SH-SY5Y (cell line): ENCODE data around the gene DDHD1.

Experiments
- GATA2 ChIP-seq: IDR thresholded peaks from 2 replicates; pipeline ENCODE4 v1.6.1; 2011; ENCODE audit warnings: mild to moderate bottlenecking, low read depth, low read length
- GATA3 ChIP-seq: IDR thresholded peaks from 2 replicates; pipeline ENCODE4 v1.6.1; 2011; ENCODE audit warnings: low read depth, mild to moderate bottlenecking, low read length, moderate library complexity

The DDHD1 gene

GRCh38 chr14:53010193-53011040 is 142.7 kb downstream of the DDHD1 start:
- TF ChIP-seq GATA2: no peak

GRCh38 chr14:53006931-53007562 is 146.1 kb downstream of the DDHD1 start:
- TF ChIP-seq GATA3 (no peak), GATA2 (no peak)

GRCh38 chr14:53004976-53005375 is 148.1 kb downstream of the DDHD1 start:
- no peak for TF ChIP-seq GATA3
- no peak for TF ChIP-seq GATA2

- TF ChIP-seq GATA3: no peak
- TF ChIP-seq GATA2: no peak
Measured at GRCh38 chr14:53003776-53004175, 149.3 kb downstream of the DDHD1 start.

- TF ChIP-seq GATA3 (no peak), GATA2 (no peak)
Measured at GRCh38 chr14:53002576-53002975, 150.5 kb downstream of the DDHD1 start.

GRCh38 chr14:53001787-53002378 is 151.2 kb downstream of the DDHD1 start:
- TF ChIP-seq GATA2: no peak
- no peak for TF ChIP-seq GATA3

- TF ChIP-seq GATA3 (no peak), GATA2 (no peak)
Measured at GRCh38 chr14:52998376-52999015, 154.6 kb downstream of the DDHD1 start.

- no peak for TF ChIP-seq GATA2
Measured at GRCh38 chr14:52996493-52996892, 156.6 kb downstream of the DDHD1 start.

GRCh38 chr14:52995998-52996397 is 157.1 kb downstream of the DDHD1 start:
- no peak for TF ChIP-seq GATA3
- no peak for TF ChIP-seq GATA2

GRCh38 chr14:52992236-52992870 is 160.8 kb downstream of the DDHD1 start:
- no peak for TF ChIP-seq GATA2
- TF ChIP-seq GATA3: no peak

GRCh38 chr14:52988139-52988538 is 165.0 kb downstream of the DDHD1 start:
- TF ChIP-seq GATA3 (no peak), GATA2 (no peak)

GRCh38 chr14:52987514-52987913 is 165.6 kb downstream of the DDHD1 start:
- TF ChIP-seq GATA3: no peak
- no peak for TF ChIP-seq GATA2

GRCh38 chr14:52987042-52987441 is 166.1 kb downstream of the DDHD1 start:
- no peak for TF ChIP-seq GATA3
- TF ChIP-seq GATA2: no peak
